ENCODE data around the gene APOLD1. TPM values are rescaled to one million over a fixed set of nuclear protein-coding genes. Genes with fewer than 3 reads are reported as not detected.

The APOLD1 gene
- polyA plus RNA-seq, 1 experiment, result 7.2 TPM

GRCh38 chr12:12796928-12797793 lies 11.7 kb downstream of the APOLD1 start:
- ChIA-PET POLR2A (no interaction called here), CTCF (no interaction called here)
- no peak for DNase-seq (ENCODE audit: low read depth)
- TF ChIP-seq CTCF (IDR thresholded peaks at IDR 0.05; ENCODE audit: insufficient read depth, low read depth, low read length), result no peak
- H3K4me3 ChIP-seq (ENCODE audit: low read depth, low read length), result no peak overlapping the region
- H3K36me3 ChIP-seq (ENCODE audit: control insufficient read depth, insufficient read depth, low read length), result no peaks in the 10 kb centered on the region
- H3K27me3 ChIP-seq (ENCODE audit: control insufficient read depth, insufficient read depth, low read length), result no peaks in the 10 kb centered on the region

- Histone ChIP-seq H3K27me3 (ENCODE audit: control insufficient read depth, insufficient read depth, low read length) (no peaks in the 10 kb centered on the region), H3K36me3 (ENCODE audit: control insufficient read depth, insufficient read depth, low read length) (no peaks in the 10 kb centered on the region), H3K4me3 (ENCODE audit: low read depth, low read length) (no peak overlapping the region)
- TF ChIP-seq CTCF (IDR thresholded peaks at IDR 0.05; ENCODE audit: insufficient read depth, low read depth, low read length), result no peak
- ChIA-PET POLR2A (no interaction called here), CTCF (no interaction called here)
- no peak for DNase-seq (ENCODE audit: low read depth)
Measured at GRCh38 chr12:12797794-12798152, 12.3 kb downstream of the APOLD1 start.

GRCh38 chr12:12798480-12798879 lies 13.0 kb downstream of the APOLD1 start:
- no peaks in the 10 kb centered on the region for H3K27me3 ChIP-seq (ENCODE audit: control insufficient read depth, insufficient read depth, low read length)
- no peak for TF ChIP-seq CTCF (IDR thresholded peaks at IDR 0.05; ENCODE audit: insufficient read depth, low read depth, low read length)
- ChIA-PET POLR2A (no interaction called here), CTCF (interaction anchor here (1.0 kb wide), 1 partner anchor 9 kb away, joined by 4 read pairs; no protein-coding TSS in a partner anchor)
- H3K36me3 ChIP-seq (ENCODE audit: control insufficient read depth, insufficient read depth, low read length), result no peaks in the 10 kb centered on the region
- no peak for DNase-seq (ENCODE audit: low read depth)
- H3K4me3 ChIP-seq (ENCODE audit: low read depth, low read length), result no peak overlapping the region

- no peaks in the 10 kb centered on the region for H3K36me3 ChIP-seq (ENCODE audit: control insufficient read depth, insufficient read depth, low read length)
- H3K27me3 ChIP-seq (ENCODE audit: control insufficient read depth, insufficient read depth, low read length), result no peaks in the 10 kb centered on the region
- no peak for DNase-seq (ENCODE audit: low read depth)
- no peak overlapping the region for H3K4me3 ChIP-seq (ENCODE audit: low read depth, low read length)
- no peak for TF ChIP-seq CTCF (IDR thresholded peaks at IDR 0.05; ENCODE audit: insufficient read depth, low read depth, low read length)
- CTCF ChIA-PET, result interaction anchor here (1.0 to 1.8 kb wide), 2 partner anchors 10 kb away, joined by 4 read pairs; no protein-coding TSS in a partner anchor
- POLR2A ChIA-PET, result no interaction called here
Measured at GRCh38 chr12:12799163-12799920, 13.9 kb downstream of the APOLD1 start.

Measured in BJ (cell line).